Measurements from ENCODE around the gene CACNB1. TPM values are rescaled to one million over a fixed set of nuclear protein-coding genes. Genes with fewer than 3 reads are reported as not detected.

Gene CACNB1
- total and polyA plus RNA-seq, 10 of the 15 experiments (the other 5 are each of a cell fraction or from before 2014, with no cell fraction given) = 0.06 to 15.6 (median 6.3) TPM

GRCh38 chr17:39134878-39135277 is 62.6 kb downstream of the CACNB1 start:
- no peaks in the 10 kb centered on the region for H3K36me3 ChIP-seq (ENCODE audit: control insufficient read depth in 2 of 2, insufficient read depth in 2 of 2, low read length in 1 of 2)
- WGBS (ENCODE audit: insufficient coverage, insufficient replicate concordance, low lambda C conversion rate, missing lambda C conversion rate) = 26% methylated on average over 6 of the region's 6 CpGs
- ChIA-PET RAD21 (ENCODE audit: unreplicated experiment) (no interaction called here), CTCF (no interaction called here), SMC1A (ENCODE audit: uncharacterized antibody, unreplicated experiment) (no interaction called here), POLR2A (no interaction called here)
- intact Hi-C loops (cut with micrococcal nuclease; ENCODE audit: unreplicated experiment) (no loop called here), in situ Hi-C loops (cut with MboI) (no loop called here)
- no peaks in the 10 kb centered on the region; a peak in 1 of 4 replicates for H3K27me3 ChIP-seq (replicated peaks in 1 of 2; ENCODE audit: control insufficient read depth in 2 of 2, insufficient read depth in 2 of 2, low read length in 1 of 2)
- no TSS peak for BruUV-seq (replicated peaks)
- no peak for TF ChIP-seq TAF1 (IDR thresholded peaks at IDR 0.05; ENCODE audit: borderline replicate concordance, low read depth, low read length)
- TF ChIP-seq PKNOX1 (IDR thresholded peaks at IDR 0.05) = no peak
- TF ChIP-seq RB1 (IDR thresholded peaks at IDR 0.05; ENCODE audit: borderline replicate concordance) = no peak
- TF ChIP-seq NR2C2 (IDR thresholded peaks at IDR 0.05; ENCODE audit: borderline replicate concordance, control insufficient read depth, insufficient read length, low read depth) = no peak
- no peak for TF ChIP-seq STAT1 (conservative IDR thresholded peaks at IDR 0.05)
- TF ChIP-seq CEBPB (IDR thresholded peaks at IDR 0.05; ENCODE audit: borderline replicate concordance in 1 of 2, low read depth in 2 of 2, low read length in 2 of 2) = no peak
- no peak for TF ChIP-seq SMAD5 (IDR thresholded peaks at IDR 0.05; ENCODE audit: low read depth)
- no peak for TF ChIP-seq TCF3 (IDR thresholded peaks at IDR 0.05; ENCODE audit: borderline replicate concordance, insufficient read depth, low read depth, low read length)
- no peak for TF ChIP-seq RELA (IDR thresholded peaks at IDR 0.05; ENCODE audit: borderline replicate concordance, partially characterized antibody)
- DNase-seq (ENCODE audit: low read depth, low spot score) (no peak), FAIRE-seq (no peak), ATAC-seq (no peak)
- no peak overlapping the region for H3K4me2 ChIP-seq (ENCODE audit: control insufficient read depth, insufficient read depth)
- no peaks in the 10 kb centered on the region for H4K20me1 ChIP-seq (ENCODE audit: control insufficient read depth, insufficient read depth)
- no peak overlapping the region for H3K4me3 ChIP-seq
- H3K79me2 ChIP-seq (ENCODE audit: control insufficient read depth, insufficient read depth, low read length) = no peaks in the 10 kb centered on the region
- no peaks in the 10 kb centered on the region for H3K4me1 ChIP-seq (ENCODE audit: control insufficient read depth, insufficient read depth, low read length)
- no peak overlapping the region for H3K9ac ChIP-seq (ENCODE audit: control insufficient read depth, insufficient read depth, low read length)
- no peaks in the 10 kb centered on the region for H3K9me3 ChIP-seq (replicated peaks; ENCODE audit: control insufficient read depth, insufficient read depth, low read length)
- H2AFZ ChIP-seq (ENCODE audit: control insufficient read depth, low read depth, low read length) = no peak overlapping the region
- no peak overlapping the region for H3K27ac ChIP-seq (ENCODE audit: control insufficient read depth, insufficient read depth)
